Activated CD8-positive, alpha-beta memory T cell treated with anti-CD3 and anti-CD28 coated beads for 1 hour (primary cell): ENCODE results near the gene KLHL4.
"Not testable (repeated sequence)": the region's sequence is repeated elsewhere in the genome, so short reads cannot be mapped to it uniquely, and the experiment has no call there.

Experiments used
- DNase-seq, 2 donors: peaks; one replicate each; pipeline ENCODE4 v3.0.0-alpha.2; 2020; ENCODE audit warnings: low read depth in 1 of 2; ENCODE audit errors: extremely low read depth in 1 of 2

Gene KLHL4

DNA sequence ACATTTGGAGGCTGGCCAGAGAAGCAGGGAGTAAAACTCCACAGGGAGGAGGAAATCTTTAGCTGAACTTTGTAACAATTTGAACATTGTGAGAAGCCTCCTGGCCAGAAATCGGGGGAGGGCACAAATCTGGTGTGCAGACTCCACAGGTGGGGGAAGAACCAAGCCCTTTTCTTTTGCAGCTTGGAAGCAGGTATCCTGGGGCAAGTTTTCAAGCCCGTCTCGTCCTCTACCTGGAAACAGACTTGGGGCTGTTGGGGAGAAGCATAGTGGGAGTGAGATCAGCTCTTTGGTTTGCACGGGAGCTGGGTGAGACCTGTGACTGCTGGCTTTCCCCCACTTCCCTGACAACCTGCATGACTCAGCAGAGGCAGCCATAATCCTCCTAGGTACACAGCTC lies 123.8 kb downstream of the KLHL4 start:
- DNase-seq = not testable (repeated sequence)

GRCh38 chrX:87661761-87662160 lies 144.2 kb downstream of the KLHL4 start:
- DNase-seq = no peak

DNA sequence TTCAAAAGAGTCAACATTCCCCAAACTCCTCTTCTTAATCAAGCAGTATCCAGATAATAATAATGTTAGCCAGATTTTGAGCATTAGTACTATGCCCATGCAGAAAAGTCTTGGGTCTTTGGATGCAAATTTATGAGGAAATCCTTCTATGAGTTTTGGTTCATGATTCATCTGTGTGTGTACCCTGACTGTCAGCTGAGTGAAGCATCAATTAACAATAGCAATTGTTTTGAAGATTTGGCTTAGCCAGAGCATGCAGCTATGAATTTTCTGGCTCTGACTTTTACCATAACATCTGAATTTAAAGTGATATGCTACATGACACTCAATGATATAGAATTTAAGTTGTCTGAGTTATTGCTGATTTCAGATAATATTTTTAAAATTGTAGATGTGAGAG lies 145.8 kb downstream of the KLHL4 start:
- DNase-seq = no peak

- DNase-seq = no peak
Observed at GRCh38 chrX:87664381-87664780, 146.8 kb downstream of the KLHL4 start.

- DNase-seq = no peak
Observed at GRCh38 chrX:87679849-87680248, 162.2 kb downstream of the KLHL4 start.

DNA sequence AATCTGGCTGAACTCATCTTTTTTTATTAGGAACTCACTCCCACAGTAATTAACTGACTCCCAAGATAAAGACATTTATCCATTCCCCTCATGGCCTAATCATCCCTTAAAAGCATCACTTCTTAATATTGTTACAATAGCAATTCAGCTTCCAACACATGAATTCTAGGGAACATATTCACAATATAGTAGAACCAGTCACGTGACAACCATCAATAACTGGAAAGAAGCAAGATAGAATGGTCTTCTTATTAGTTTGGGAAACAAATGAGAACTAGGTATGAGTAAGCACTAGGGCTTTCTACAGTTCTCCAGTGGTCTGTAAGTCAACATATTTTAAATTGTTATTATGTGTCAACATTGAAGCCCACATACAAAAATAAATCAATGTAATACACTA lies 170.1 kb downstream of the KLHL4 start:
- DNase-seq = no peak

DNA sequence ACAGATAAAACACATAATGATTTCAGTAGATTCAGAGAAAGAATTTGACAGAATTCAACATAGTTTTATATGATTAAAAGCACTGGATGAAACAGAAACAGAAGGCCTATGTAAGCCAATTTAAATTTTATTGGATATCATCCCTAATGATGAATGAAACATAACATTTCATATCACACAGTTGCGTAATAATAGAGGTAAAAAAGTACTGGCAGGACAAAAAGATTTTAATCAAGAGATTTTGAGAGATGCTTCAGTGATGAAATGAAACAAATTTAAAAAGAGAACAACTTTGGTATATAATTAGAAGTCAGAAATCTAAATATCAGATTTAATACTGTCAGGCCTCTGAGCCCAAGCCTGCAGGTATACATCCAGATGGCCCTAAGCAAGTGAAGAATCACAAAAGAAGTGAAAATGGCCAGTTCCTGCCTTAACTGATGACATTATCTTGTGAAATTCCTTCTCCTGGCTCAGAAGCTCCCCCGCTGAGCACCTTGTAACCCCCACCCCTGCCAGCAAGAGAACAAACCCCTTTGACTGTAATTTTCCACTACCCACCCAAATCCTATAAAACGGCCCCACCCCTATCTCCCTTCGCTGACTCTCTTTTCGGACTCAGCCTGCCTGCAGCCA lies 170.6 kb downstream of the KLHL4 start:
- not testable (repeated sequence) for DNase-seq

DNA sequence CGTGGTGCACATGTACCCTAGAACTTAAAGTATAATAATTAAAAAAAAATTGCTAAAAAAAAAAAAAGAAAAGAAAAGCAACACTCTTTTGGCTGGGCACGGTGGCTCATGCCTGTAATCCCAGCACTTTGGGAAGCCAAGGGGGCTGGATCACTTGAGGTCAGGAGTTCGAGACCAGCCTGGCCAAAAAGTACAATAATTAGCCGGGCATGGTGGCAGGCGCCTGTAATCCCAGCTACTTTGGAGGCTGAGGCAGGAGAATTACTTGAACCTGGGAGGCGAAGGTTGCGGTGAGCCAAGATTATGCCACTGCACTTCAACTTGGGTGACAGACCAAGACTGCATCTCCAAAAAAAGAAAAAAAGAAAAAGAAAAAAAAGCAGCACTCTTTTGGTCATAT lies 171.6 kb downstream of the KLHL4 start:
- not testable (repeated sequence) for DNase-seq

DNA sequence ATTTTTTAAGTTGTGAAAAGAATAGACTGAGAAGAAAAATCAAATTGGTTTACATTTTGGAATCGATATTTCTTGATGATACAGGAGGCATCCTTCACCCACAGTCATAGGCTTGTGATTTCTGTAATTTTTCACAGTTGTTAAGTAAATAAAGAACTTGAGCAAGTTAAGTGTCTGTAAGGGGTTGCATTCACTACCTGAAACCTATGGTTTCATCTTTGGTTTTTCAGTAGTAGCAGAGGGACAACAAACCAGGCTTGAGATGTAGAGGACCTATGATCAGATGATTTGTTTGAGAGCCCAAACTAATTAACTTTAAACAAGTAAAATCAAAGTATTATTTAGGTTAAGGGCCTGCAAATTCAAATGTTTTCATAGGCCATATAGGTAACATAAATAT lies 175.6 kb downstream of the KLHL4 start:
- no peak for DNase-seq

- DNase-seq = no peak
Observed at GRCh38 chrX:87697409-87697808, 179.8 kb downstream of the KLHL4 start.

- DNase-seq = no peak
Observed at GRCh38 chrX:87702795-87703194, 185.2 kb downstream of the KLHL4 start.

GRCh38 chrX:87703469-87703868 lies 185.9 kb downstream of the KLHL4 start:
- DNase-seq = not testable (repeated sequence)

DNA sequence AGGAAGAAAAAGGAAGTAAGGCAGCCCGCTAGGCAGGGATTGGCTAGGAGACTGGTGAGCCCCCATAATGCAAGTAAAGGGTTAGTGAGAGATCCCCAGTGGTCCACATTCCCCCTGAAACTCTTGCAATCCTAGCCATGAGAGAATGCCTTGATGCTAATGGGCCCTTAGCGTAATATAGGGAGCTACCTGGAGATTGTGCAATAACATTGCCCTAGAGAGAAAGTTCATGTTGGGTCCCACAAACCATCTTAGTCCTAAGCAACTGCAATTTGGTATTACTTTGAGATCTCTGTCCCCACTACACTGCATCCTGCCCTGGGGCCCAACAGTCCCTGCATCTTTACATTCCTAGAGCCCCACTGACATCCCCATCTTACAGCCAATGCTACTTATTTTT lies 188.5 kb downstream of the KLHL4 start:
- DNase-seq = no peak

- no peak for DNase-seq
Observed at GRCh38 chrX:87710580-87710979, 193.0 kb downstream of the KLHL4 start.
